Adrenal gland (tissue), 12 donors: ENCODE results near the gene GDF7. TPM values are rescaled to one million over a fixed set of nuclear protein-coding genes. Genes with fewer than 3 reads are reported as not detected.

Experiments
- DNase-seq, 7 donors: peaks; one replicate each; pipeline ENCODE4 v3.0.0-alpha.2; 2019 to 2020
- H3K27ac ChIP-seq, 5 donors: fragments of 200-600 bp; sonication (generic) in 4 of 5; 1 replicate in 3 of 5; 2 replicates in 2 of 5; pipeline versions ENCODE4 v1.5.1 to v1.8.0; 2016 to 2020; ENCODE audit warnings: mild to moderate bottlenecking in 1 of 5
- H3K27me3 ChIP-seq: fragments of 200-600 bp; 2 replicates; pipeline ENCODE4 v1.8.0; 2021
- H3K36me3 ChIP-seq, 2 donors: fragments of 200-600 bp; replicated peaks in 1 of 2; 1 replicate in 1 of 2; 2 replicates in 1 of 2; pipeline versions ENCODE4 v1.5.1 to v1.8.0; 2018 to 2022
- H3K4me1 ChIP-seq, 2 donors: fragments of 200-600 bp; replicated peaks in 1 of 2; 1 replicate in 1 of 2; 2 replicates in 1 of 2; pipeline versions ENCODE4 v1.5.1 to v1.8.0; 2018 to 2021
- H3K4me3 ChIP-seq, 4 donors: fragments of 200-600 bp; sonication (generic) in 3 of 4; one replicate each; pipeline ENCODE4 v1.5.1; 2016 to 2018
- H3K9me3 ChIP-seq, 3 donors: fragments of 200-600 bp; sonication (generic) in 1 of 3; replicated peaks in 1 of 3; 1 replicate in 2 of 3; 2 replicates in 1 of 3; pipeline versions ENCODE4 v1.5.1 to v1.8.0; 2016 to 2021
- POLR2A ChIP-seq, 2 donors: fragments of 450-650 bp; IDR thresholded peaks; one replicate each; pipeline ENCODE4 v1.6.1; 2017; ENCODE audit warnings: antibody characterized with exemption in 2 of 2, mild to moderate bottlenecking in 2 of 2, moderate library complexity in 1 of 2
- WGBS, 4 donors: extraction: QIAGEN DNeasy Blood & Tissue Kit in 2 of 4; methylation state at CpG; one replicate each; pipeline versions ENCODE4 v1.1.5 to v1.1.7; 2013 to 2017; 5-methylcytosine and 5-hydroxymethylcytosine counted together
- intact Hi-C, 2 donors: fragments of 100-400 bp; cut with DNase I; formaldehyde crosslinking; loops; one replicate each; pipeline versions ENCODE4 v1.14.1 to v1.15.0; 2022 to 2023
- polyA plus RNA-seq, 3 donors: library from polyadenylated mRNA; stranded (reverse); fragments of 200-250 nt in 2 of 3; fragments of 350-450 nt in 1 of 3; fragmentation: Illumina TruSeq in 1 of 3; extraction: RNeasy Lipid Tissue Mini Kit (QIAGEN cat#74804) in 1 of 3; gene quantifications; one replicate each; pipeline ENCODE4 v1.2.3, GENCODE V29; 2013 to 2014
- total RNA-seq, 9 donors: library from RNA; depleted of rRNA in 4 of 9; stranded (reverse); fragments of >200 nt in 4 of 9; fragments of 120-200 nt in 1 of 9; fragmentation: NEBNext Ultra II Directional in 1 of 9; extraction: Animal tissue kit (Norgen Biotek cat#: 25700) in 1 of 9; gene quantifications; one replicate each; pipeline versions ENCODE4 v1.1.0 to v1.2.4, GENCODE V29; 2013 to 2023
- TF ChIP-seq, protein P1 (sequence below), 6 experiments: fragments of 450-650 bp in 4 of 6; fragments of 200-600 bp in 2 of 6; sonication (generic) in 1 of 6; IDR thresholded peaks; 1 replicate in 5 of 6; 2 replicates in 1 of 6; pipeline versions ENCODE4 v1.5.1 to v1.8.0; 2016 to 2021; ENCODE audit warnings: antibody characterized with exemption in 6 of 6, mild to moderate bottlenecking in 2 of 6, moderate library complexity in 1 of 6
- donor health status: healthy with polysubstance abuse.
- donor health status: Bipolar disorder and iron deficiency.
- donor health status: DM: yes; HTN: yes; CAD: no.
- donor health status: DM: no; HTN: no; CAD: no.
- donor health status: DM: no; HTN: no; CAD: no.
- donor health status: DM: yes; HTN: yes; CAD: no.

GDF7 gene
- total and polyA plus RNA-seq, 12 donors, result 0.17 to 1.8 (median 0.46) TPM

DNA sequence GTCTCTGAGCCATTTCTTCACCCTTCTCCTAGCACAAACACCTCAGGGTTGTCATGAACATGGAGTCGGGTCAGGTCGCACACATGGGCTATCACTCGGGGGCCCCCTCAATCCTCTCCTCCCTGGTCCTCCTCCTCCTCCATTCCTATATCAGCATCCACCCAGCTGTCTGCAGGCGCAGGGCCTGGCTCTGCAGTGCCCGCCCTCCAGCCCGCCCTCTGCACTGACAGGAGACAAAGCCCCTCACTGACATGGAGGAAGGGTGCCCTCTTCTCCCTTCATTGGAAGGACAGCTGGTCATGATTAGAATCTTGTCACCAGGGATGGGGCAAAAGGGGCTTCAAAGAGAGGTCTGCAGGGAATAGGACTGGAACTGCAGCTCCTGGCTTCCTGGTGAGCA is 37.8 kb upstream of the GDF7 start:
- TF ChIP-seq, protein P1, sequence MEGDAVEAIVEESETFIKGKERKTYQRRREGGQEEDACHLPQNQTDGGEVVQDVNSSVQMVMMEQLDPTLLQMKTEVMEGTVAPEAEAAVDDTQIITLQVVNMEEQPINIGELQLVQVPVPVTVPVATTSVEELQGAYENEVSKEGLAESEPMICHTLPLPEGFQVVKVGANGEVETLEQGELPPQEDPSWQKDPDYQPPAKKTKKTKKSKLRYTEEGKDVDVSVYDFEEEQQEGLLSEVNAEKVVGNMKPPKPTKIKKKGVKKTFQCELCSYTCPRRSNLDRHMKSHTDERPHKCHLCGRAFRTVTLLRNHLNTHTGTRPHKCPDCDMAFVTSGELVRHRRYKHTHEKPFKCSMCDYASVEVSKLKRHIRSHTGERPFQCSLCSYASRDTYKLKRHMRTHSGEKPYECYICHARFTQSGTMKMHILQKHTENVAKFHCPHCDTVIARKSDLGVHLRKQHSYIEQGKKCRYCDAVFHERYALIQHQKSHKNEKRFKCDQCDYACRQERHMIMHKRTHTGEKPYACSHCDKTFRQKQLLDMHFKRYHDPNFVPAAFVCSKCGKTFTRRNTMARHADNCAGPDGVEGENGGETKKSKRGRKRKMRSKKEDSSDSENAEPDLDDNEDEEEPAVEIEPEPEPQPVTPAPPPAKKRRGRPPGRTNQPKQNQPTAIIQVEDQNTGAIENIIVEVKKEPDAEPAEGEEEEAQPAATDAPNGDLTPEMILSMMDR (IDR thresholded peaks at IDR 0.05), result no peak
- no peak for TF ChIP-seq POLR2A (IDR thresholded peaks at IDR 0.05)
- 83 to 90% (median 86%) methylated on average over 6 of the region's 6 CpGs for whole genome bisulfite sequencing, 4 donors
- Histone ChIP-seq H3K4me3 (no peak overlapping the region), H3K27ac (no peak overlapping the region), H3K9me3 (no peaks in the 10 kb centered on the region), H3K4me1 (peaks cover under 1 to 11% of the 10 kb centered on the region in 2 donors), H3K36me3 (no peaks in the 10 kb centered on the region), H3K27me3 (no peaks in the 10 kb centered on the region)
- DNase-seq, result no peak
- intact Hi-C loops, result no loop called here

DNA sequence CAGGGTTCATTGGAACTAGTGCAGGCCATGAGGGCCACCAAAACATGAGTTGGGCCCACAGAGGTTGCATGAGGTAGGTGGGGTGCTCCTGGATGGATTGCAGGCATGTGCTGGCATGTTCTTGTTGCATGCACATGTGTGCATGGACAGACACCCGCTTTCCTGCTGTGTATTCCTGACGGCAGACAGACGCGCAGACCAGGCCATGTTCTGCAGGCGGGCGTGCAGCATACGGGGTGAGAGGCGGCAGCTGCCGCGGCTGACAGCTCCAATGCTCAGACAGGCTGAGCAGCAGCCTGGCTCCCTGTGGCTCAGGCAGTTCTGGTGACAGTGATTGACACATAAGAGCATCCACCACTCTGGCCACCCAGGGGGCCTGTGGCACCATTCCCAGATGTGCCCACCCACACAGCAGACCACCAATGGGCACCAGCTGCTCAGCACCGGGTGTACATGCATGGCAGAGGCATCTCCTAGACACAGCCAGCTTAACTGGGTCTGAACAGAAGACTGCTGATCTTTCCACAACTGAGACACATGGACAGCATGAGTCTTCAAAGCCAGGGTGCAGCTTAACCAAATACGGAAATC is 37.3 kb upstream of the GDF7 start:
- Histone ChIP-seq H3K27me3 (no peaks in the 10 kb centered on the region), H3K4me3 (no peak overlapping the region), H3K27ac (no peak overlapping the region), H3K36me3 (no peaks in the 10 kb centered on the region), H3K4me1 (peaks cover 4 to 11% of the 10 kb centered on the region in 2 donors), H3K9me3 (no peaks in the 10 kb centered on the region)
- TF ChIP-seq, protein P1 (IDR thresholded peaks at IDR 0.05), result no peak
- TF ChIP-seq POLR2A (IDR thresholded peaks at IDR 0.05), result no peak
- intact Hi-C loops, result loop anchor here in 1 of 2 donors (10.0 kb wide), 1 partner anchor 125 kb away; no protein-coding TSS in a partner anchor
- no peak for DNase-seq
- 72 to 96% (median 86%) methylated on average over 6 to 12 of the region's 12 CpGs for WGBS, 4 donors

DNA sequence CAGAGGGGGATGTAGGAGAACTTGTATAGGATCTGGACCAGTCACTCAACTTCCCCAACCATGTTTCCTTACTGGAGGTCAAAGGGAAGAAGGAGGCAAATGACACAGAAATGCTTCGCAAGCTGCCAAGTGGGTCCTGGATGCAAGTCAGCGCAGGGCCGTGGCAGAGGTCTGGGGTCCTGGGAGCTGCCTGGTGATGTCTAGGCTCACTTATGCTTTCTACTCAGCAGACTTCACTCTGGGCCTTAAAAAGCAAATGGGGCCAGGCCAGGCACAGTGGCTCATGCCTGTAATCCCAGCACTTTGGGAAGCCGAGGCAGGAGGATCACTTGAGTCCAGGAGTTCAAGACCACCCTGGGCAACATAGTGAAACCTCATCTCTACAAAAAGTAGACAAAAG is 36.0 kb upstream of the GDF7 start:
- DNase-seq, result no peak
- no peaks in the 10 kb centered on the region for H3K9me3 ChIP-seq
- H3K27me3 ChIP-seq, result no peaks in the 10 kb centered on the region
- intact Hi-C loops, result loop anchor here in 1 of 2 donors (10.0 kb wide), 1 partner anchor 126 kb away; no protein-coding TSS in a partner anchor
- H3K36me3 ChIP-seq, result no peaks in the 10 kb centered on the region
- no peak overlapping the region for H3K27ac ChIP-seq
- 89 to 99% (median 95%) methylated on average over 4 of the region's 4 CpGs for WGBS, 4 donors
- peaks cover 10 to 20% of the 10 kb centered on the region in 2 donors for H3K4me1 ChIP-seq
- TF ChIP-seq POLR2A (IDR thresholded peaks at IDR 0.05), result no peak
- TF ChIP-seq, protein P1 (IDR thresholded peaks at IDR 0.05), result no peak
- H3K4me3 ChIP-seq, result no peak overlapping the region

DNA sequence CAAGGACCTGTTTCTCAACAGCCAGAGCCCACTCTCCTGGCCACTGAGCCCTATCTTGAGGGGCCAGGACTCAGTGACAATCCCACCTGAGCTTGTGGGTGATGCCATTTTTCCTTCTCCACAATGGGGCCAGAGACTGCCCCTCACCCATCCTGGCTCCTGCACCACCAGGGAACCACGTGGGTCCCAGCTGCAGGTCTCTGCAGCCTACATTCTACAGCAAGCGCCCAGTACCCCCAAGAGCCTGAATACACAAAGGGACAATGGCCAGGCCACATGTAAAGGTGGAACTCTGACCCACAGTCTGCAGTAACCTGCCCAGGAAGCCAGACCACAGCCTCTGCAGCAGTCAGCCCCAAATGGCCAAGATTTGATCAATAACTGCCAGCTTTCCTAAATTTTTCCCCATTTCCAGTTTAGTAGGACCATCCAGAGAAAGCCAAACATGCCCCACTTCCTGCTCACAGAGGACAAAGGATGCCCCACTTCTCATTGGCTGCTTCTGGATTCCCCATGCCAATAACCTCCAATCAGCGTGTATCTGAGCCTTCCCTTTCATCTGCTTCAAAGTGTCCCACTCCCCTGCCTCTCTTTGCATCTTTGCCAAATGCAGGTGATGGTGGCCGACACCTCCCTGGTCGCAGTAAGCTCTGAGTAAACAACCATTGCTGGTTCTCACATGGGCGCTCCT is 35.2 kb upstream of the GDF7 start:
- Histone ChIP-seq H3K36me3 (no peaks in the 10 kb centered on the region), H3K27me3 (no peaks in the 10 kb centered on the region), H3K27ac (no peak overlapping the region), H3K4me1 (peaks cover 10 to 28% of the 10 kb centered on the region in 2 donors), H3K4me3 (no peak overlapping the region), H3K9me3 (no peaks in the 10 kb centered on the region)
- intact Hi-C loops, result loop anchor here in 1 of 2 donors (10.0 kb wide), 1 partner anchor 127 kb away; no protein-coding TSS in a partner anchor
- no peak for TF ChIP-seq POLR2A (IDR thresholded peaks at IDR 0.05)
- TF ChIP-seq, protein P1 (IDR thresholded peaks at IDR 0.05), result no peak
- 81 to 100% (median 89%) methylated on average over 4 to 6 of the region's 6 CpGs for WGBS, 4 donors
- no peak for DNase-seq
